Diencephalon (tissue), 1 donor: ENCODE results near the gene CCDC188. TPM values are rescaled to one million over a fixed set of nuclear protein-coding genes. Genes with fewer than 3 reads are reported as not detected.

ENCODE experiments used
- small RNA-seq: library from RNA; depleted of rRNA; stranded (forward); fragments of <200 nt; gene quantifications from one replicate; pipeline ENCODE3, GENCODE V24; 2014
- total RNA-seq: library from RNA; depleted of rRNA; stranded (reverse); fragments of >200 nt; gene quantifications from one replicate; pipeline ENCODE4 v1.2.3, GENCODE V29; 2014

The CCDC188 gene
- total RNA-seq = 1.2 TPM

DNA sequence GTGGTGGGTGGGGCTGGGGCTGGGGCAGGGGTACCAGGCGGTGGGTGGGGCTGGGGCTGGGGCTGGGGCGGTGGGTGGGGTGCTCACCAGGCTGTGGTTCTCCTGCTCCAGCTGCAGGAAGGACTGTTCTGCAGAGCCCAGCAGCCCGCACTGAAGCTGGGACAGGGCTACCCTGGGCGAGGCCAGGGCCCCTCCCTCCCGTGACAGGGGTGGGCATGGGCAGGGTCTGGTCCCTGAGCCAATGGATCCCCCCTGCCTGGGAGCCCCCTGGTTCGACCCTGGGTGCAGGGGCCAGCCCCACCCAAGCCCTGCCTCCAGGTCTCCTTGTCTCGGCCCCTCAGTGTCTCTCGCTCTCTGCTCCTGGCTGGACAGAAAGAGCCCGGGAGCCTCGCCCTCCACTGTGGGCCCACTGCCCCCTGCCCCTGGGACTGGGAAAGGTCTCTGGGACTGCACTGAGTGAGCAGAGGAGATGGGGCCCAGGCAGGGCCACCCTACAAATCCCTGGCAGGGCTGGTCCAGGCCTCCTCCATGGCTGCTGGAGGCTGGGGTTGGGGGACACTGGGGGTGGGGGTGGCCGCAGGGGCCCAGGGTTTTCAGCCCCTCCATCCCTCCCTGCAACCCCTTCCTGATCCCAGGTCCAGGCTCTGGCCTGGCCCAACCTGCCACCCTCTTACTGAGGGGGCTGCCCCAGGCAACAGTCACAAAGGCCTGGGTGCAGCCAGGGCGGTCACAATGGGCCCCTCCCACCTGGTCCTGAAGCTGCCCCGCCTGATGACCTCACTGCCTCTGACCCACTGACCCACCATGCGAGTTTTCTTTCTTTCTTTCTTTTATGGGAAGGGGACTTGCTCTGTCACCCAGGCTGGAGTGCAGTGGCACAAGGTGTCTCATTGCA, at the start of gene CCDC188:
Gene CCDC188, minus strand, starts transcription at position 675 of the 895 bp plus-strand sequence. Its CDS starts 69 bp downstream, at position 606.

DNA sequence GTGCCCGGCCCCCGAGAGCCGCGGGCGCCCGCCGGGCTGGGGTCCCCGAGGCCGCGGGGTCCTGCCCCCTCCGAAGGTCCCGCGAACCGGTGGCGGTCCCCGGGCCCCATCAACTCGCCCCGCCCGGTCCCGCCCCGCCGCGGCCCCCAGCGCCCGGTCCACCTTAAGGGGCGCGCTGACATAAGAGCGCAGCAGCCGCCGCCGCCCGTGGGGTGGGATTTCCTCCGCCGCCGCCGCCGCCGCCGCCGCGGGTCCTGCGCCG, 19.3 kb downstream of the CCDC188 start, which contains the start of gene ZDHHC8:
Gene ZDHHC8, plus strand, starts transcription at position 208 of the 262 bp plus-strand sequence. CDS start 144 bp downstream, outside the sequence.

DNA sequence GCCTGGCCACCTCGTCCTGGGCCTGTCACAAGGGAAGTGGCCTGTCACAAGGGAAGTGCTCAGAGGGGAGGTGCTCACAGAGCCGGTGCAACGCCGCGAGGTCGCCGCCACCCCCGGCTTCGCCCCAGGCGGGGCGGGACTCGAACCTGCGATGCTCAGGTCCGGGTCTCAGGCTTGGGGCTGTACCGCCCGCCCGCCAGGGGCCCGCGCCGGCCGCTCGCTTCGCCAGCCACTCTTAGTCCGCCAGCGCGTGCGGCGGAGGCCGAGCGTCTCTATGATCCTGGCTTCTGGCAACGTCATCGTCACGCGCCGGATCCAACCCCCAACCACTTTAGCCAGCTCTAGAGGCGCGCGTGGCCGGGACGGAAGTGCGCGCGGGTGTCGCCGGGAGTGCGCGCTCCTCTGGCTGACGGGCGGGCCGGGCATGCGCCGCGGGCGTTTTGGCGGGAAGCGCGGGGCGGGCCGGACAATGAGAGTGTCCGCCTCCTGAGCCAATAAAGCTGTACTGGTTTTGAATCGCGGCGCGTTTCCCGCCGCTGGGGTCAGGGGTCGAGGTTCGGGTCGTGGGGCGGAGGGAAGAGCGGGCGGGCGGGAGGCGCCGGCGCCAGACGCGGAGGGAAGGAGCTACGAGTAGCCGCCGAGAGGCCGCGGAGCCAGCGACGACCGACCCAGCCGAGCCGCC, 33.8 kb downstream of the CCDC188 start, which contains the start of gene TRMT2A:
Gene TRMT2A, minus strand, starts transcription at position 276 of the 682 bp plus-strand sequence. CDS start 320 bp downstream, outside the sequence.

DNA sequence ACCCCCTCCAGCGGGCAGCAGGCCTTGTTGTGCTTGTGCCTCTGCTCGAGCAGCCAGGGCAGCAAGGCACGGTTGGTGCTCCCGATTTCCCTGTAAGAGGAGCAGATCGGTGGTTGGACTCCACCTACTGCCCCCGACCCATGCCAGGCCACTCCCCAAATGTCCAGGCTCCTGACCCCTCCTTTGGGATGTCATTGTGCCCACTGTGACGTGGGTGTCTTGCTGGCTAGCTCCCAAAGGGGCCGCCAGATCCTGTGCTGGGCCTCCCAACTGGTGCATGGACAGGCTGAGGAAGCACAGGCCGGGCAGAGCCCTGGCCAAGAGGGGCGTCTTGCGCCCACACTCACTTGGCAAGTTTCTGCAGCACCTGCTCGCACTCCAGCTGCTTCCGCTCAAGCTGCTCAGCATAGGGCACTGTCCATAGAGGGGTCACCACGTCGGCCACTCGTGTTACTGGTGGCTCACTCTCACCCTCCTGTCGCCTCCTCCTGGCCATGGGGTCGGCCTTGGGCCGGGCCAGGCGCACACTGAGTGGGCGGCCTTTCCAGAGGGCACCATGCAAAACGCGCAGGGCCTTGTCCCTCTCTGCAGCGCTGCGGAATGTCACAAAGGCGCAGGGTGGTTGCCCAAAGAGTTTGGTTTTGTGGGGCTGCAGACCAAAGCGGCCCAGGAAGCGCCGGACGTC, 35.0 kb downstream of the CCDC188 start, which contains the start of gene RANBP1:
Gene RANBP1, plus strand, starts transcription at position 414 of the 685 bp plus-strand sequence. Its CDS starts 81 bp downstream, at position 495.

Small RNA genes lying within 50 kb of the gene (small RNA-seq; reads per million reads assigned to genes)
- not detected for gene MIR6816
- gene RF00599 = not detected

Other genes with a start within 250 kb of the CCDC188 start
- gene COMT, start 209.3 kb downstream of the CCDC188 start, total RNA-seq = 46.6 TPM
- 14.1 TPM for gene TXNRD2, start 209.2 kb downstream of the CCDC188 start, total RNA-seq
- gene ARVCF, start 134.2 kb downstream of the CCDC188 start, total RNA-seq = 57.9 TPM
- 12.5 TPM for gene TANGO2, start 129.9 kb downstream of the CCDC188 start, total RNA-seq
- 31.6 TPM for gene DGCR8, start 70.8 kb downstream of the CCDC188 start, total RNA-seq
- 144 TPM for gene RANBP1, start 35.0 kb downstream of the CCDC188 start, total RNA-seq
- gene TRMT2A, start 33.8 kb downstream of the CCDC188 start, total RNA-seq = 29.3 TPM
- 5.5 TPM for gene ZDHHC8, start 19.3 kb downstream of the CCDC188 start, total RNA-seq
- gene RTN4R, start 117.3 kb upstream of the CCDC188 start, total RNA-seq = 12.5 TPM
- gene DGCR6L, start 169.0 kb upstream of the CCDC188 start, total RNA-seq = 42.2 TPM
- 26.1 TPM for gene ZNF74, start 243.1 kb upstream of the CCDC188 start, total RNA-seq